ENCODE measurements around the gene GMDS.

The GMDS gene

DNA sequence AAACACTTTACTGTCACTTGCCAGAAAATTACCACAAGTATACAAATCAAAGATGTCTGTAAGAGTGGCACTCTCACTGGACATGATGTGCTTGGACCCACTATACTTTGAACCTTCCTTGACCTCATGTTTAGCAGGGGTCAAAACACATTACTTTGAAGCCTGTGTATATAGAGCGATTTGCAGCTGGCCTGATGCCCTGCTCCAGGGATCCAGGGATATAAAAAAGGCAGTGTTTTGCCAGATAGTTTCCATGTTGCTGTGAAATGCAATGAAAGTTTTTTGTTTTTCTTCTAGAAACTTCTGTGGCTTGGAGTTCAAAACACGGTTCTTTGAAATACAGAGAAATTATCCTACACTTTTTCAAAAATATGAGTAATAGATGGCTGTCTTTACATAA is 470.0 kb downstream of the GMDS start:
- no peak overlapping the region for H3K4me3 ChIP-seq (ENCODE audit: low read depth, low read length)
- DNase-seq (ENCODE audit: low read depth, low spot score): no peak
- TF ChIP-seq CTCF (IDR thresholded peaks at IDR 0.05; ENCODE audit: low read depth, low read length): no peak
- in situ Hi-C loops (cut with HindIII; ENCODE audit: low sequenced_read_pairs): no loop called here

DNA sequence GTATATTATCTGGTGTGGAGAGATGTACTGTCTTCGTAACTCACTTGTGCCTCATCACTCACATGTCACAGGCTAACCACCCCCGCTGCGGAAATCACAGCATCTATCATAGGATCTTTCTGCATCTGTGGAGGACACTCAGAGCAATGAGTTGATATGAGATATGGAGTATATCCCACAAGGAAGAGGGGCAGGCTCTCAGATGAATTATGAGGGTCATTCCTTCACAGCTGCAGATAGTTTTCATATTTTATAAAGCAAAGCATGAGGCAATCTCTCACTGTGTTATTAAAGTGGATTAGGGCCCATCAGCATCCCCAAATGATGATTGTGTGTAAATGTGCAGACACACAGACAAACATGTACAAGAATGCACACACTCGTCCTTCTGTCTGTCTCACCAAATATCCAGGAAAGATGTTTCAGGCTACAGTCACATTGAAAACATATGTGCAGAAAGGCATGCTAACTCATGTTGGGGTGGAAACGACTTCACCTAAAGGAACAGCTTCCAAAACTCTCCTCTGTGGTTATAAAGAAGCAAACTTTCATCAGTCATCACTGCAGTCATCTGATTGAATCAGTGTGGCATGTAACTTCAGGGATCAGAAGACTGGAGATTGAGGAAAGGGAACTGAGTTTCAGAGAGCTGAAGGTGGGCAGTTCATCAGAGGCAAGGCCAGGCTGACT is 471.0 kb downstream of the GMDS start:
- no peak for DNase-seq (ENCODE audit: low read depth, low spot score)
- no peak for TF ChIP-seq CTCF (IDR thresholded peaks at IDR 0.05; ENCODE audit: low read depth, low read length)

DNA sequence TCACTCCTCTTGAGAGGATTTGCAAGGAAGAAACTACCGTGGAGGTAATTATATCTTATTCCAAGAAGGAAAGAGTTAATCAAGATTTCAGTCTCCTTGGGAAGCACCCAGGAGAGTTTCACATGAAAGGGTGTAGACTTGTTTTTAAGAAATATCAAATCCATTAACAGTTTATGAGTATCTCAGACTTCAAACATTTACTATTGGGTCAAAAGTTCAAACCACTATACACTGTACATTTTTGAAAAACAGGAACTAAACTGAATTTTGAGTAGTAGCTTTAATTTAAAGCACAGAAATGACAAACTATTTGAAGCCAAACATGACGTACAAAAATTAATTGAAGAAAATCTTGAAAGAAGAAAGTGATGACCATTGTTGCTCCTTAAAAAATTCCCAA is 471.7 kb downstream of the GMDS start:
- in situ Hi-C loops (cut with HindIII; ENCODE audit: low sequenced_read_pairs): no loop called here
- TF ChIP-seq CTCF (IDR thresholded peaks at IDR 0.05; ENCODE audit: low read depth, low read length): no peak
- no peak for DNase-seq (ENCODE audit: low read depth, low spot score)
- H3K4me3 ChIP-seq (ENCODE audit: low read depth, low read length): no peak overlapping the region

More for the DNA sequence above, 471.0 kb downstream of the GMDS start:
- H3K4me3 ChIP-seq (ENCODE audit: low read depth, low read length): no peak overlapping the region
- in situ Hi-C loops (cut with HindIII; ENCODE audit: low sequenced_read_pairs): no loop called here

DNA sequence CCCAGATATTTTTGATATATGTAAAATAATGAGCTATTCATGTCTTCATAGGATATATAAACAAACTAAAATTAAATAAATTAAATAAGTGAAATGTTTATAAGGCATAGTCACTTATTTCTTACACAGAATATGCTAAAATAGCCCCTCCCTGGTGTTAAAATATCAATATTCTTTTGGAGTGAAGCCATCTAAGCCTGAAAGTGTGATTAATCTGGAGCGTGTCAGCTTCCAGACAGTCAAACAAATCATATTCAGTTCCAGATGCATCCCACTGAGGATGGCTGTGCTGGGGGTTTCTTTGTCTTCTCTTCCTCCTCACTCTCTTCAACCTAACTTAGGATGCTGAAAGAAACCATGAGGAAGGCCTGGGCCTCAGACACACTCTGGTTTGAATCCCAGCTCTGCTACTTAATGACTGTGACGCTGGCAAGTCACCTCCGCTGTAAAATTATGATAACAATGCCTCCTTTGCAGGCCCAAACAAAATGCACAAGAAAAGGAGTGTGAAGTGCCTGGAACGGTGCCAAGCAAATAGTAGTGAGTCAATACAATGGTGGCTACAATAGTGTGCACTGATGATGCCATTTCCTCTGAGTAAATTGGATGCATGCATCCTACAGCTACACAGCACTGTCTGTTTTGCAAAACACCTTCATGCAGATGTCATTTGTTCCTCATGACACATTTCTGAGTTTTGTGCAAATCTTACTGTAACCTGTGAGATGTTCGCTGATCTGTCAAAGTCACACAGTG is 474.3 kb downstream of the GMDS start:
- no peak for DNase-seq (ENCODE audit: low read depth, low spot score)
- TF ChIP-seq CTCF (IDR thresholded peaks at IDR 0.05; ENCODE audit: low read depth, low read length): no peak
- no peak overlapping the region for H3K4me3 ChIP-seq (ENCODE audit: low read depth, low read length)
- in situ Hi-C loops (cut with HindIII; ENCODE audit: low sequenced_read_pairs): no loop called here

GRCh38 chr6:1770435-1770843 is 475.0 kb downstream of the GMDS start:
- no peak for TF ChIP-seq CTCF (IDR thresholded peaks at IDR 0.05; ENCODE audit: low read depth, low read length)
- H3K4me3 ChIP-seq (ENCODE audit: low read depth, low read length): no peak overlapping the region
- in situ Hi-C loops (cut with HindIII; ENCODE audit: low sequenced_read_pairs): no loop called here
- DNase-seq (ENCODE audit: low read depth, low spot score): peak; percentile 68

DNA sequence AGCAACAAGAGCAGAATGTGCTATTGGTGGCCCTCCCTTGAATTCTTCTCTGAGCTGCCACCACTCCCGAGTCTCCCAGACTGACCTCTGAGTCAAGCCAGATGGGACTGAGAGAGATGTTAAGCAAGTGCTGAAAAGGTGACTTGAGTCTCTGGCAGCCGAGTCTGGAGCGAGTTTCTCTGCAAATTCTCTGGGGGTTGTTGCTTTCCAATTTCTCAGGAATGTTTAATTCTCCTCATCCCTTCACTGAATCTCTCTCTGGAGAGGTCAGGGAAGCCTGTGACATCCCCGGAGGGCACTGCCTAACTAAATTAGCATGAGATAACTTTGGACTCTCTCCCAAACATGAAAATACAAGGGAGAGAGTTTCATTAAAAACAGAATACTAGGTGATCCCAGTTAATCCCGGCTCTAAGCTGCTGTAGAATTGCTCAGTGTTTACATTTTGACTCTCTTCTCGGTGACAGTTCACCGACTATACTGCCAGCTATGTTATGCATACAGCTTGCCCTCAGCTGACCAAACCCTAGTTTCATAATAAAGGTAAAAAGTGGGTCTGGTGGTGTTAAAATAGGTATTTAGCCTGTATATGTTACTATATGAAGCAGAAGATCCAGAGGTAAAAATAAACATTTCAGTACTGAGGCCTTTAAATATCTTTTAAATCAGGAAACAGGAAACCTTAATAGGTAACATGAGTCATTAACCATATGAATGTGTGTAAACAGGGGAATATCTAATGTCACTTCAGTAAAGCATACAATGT is 477.7 kb downstream of the GMDS start:
- DNase-seq (ENCODE audit: low read depth, low spot score): no peak
- in situ Hi-C loops (cut with HindIII; ENCODE audit: low sequenced_read_pairs): no loop called here
- no peak for TF ChIP-seq CTCF (IDR thresholded peaks at IDR 0.05; ENCODE audit: low read depth, low read length)

More for the DNA sequence above, 477.7 kb downstream of the GMDS start:
- no peak overlapping the region for H3K4me3 ChIP-seq (ENCODE audit: low read depth, low read length)
